A549 treated with RU486 at 1 μM for 4 hours (cell line): ENCODE results near the gene IQCF2. TPM values are rescaled to one million over a fixed set of nuclear protein-coding genes. Genes with fewer than 3 reads are reported as not detected.

Experiments used
- total RNA-seq: library from RNA; stranded (reverse); fragments of 200-300 nt; extraction: Qiagen RNA extraction; gene quantifications from 5 replicates; pipeline ENCODE4 v1.2.3, GENCODE V29; 2022; ENCODE audit warnings: low read depth

Gene IQCF2
- total RNA-seq = not detected in 5 replicates

DNA sequence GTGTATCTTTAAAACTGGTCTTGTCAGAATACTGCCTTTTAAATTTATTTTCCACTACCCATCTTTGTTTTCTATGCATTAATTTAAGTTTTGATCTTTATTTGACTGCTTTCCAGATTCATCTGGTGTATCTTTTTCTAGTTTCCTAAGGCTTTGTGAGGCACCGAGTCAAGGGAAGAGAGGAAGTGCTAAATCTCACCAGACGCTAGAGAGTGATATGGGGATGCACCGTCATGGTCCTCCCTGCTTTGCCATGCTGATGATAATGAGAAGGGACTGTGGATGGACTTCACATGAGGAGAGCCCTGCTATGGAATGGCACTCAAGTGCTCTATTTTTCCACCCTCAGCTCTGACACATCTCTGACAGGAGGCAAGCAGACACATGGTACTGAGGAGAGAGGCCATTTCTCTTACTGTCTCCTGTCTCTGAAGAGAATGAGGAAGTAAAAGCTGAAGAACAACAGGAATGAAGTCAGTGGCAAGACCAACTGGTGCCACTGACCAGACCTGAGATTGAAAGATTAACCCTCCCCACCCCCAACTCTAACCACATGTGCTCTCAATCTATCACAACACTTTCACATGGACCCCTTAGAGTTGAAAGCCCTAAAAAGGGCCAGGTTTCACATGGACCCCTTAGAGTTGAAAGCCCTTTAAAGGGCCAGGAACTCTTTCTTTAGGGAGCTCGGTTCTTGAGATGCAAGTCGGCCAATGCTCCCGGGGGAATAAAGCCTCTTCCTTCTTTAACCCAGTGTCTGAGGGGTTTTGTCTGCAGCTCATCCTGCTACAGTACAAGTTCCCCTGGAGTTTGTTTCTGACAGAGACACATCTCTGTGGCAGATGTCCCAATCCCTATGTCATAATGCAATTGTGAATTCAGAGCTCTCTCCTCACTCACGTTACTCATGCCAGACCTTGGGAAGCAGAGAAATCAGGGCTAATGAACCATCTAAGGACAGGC, at the start of gene IQCF2:
Gene IQCF2, plus strand, starts transcription at position 913 of the 963 bp plus-strand sequence. CDS start 52 bp downstream, outside the sequence.

DNA sequence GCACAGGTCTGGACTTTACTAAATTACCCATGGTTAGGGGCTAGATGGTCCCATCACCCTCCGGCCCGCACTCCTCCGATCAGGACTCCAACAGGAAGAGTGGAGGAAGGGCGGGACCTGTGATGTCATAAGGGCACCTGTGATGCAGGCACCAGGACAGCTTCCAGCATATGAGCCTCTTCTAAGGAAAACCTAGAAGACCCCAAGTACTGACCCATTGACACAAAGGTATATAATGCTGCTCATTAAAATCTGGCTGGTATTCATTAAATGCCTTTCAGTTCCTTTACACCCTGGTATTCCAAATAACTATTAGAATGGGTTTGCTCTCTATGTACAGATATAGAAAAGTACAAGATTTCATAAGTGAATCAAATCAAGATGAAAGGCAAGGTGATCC, 14.1 kb downstream of the IQCF2 start, which contains the start of gene IQCF5:
Gene IQCF5, minus strand, starts transcription at position 101 of the 400 bp plus-strand sequence. Its CDS starts 70 bp downstream, at position 31.

Other genes starting within 250 kb of the IQCF2 start
- 56.4 to 70.3 TPM (median 66.8 TPM) in 5 replicates for gene TEX264, start 190.4 kb upstream of the IQCF2 start, total RNA-seq
- 0.03 to 0.05 TPM in 2 of 5 replicates, not detected in the others for gene GRM2, start 154.5 kb upstream of the IQCF2 start, total RNA-seq
- not detected in 5 replicates for gene IQCF6, start 82.4 kb upstream of the IQCF2 start, total RNA-seq
- not detected in 5 replicates for gene IQCF5, start 14.0 kb downstream of the IQCF2 start, total RNA-seq
- gene IQCF1, start 41.7 kb downstream of the IQCF2 start, total RNA-seq = not detected in 5 replicates
- 36.4 to 52.7 TPM (median 48.3 TPM) in 5 replicates for gene RRP9, start 80.3 kb downstream of the IQCF2 start, total RNA-seq
- gene PARP3, start 80.7 kb downstream of the IQCF2 start, total RNA-seq = 8.5 to 10.2 TPM (median 9.8 TPM) in 5 replicates
- gene GPR62, start 93.8 kb downstream of the IQCF2 start, total RNA-seq = not detected in 5 replicates
- gene PCBP4, start 105.8 kb downstream of the IQCF2 start, total RNA-seq = 9.7 to 14.6 TPM (median 12.6 TPM) in 5 replicates
- gene ABHD14B, start 112.4 kb downstream of the IQCF2 start, total RNA-seq = 22.8 to 35.9 TPM (median 30.6 TPM) in 5 replicates
- 12.1 to 17.2 TPM (median 16.4 TPM) in 5 replicates for gene ABHD14A, start 113.4 kb downstream of the IQCF2 start, total RNA-seq
- 19.4 to 26.7 TPM (median 23.6 TPM) in 5 replicates for gene ACY1, start 121.9 kb downstream of the IQCF2 start, total RNA-seq
- gene RPL29, start 134.3 kb downstream of the IQCF2 start, total RNA-seq = 1,331 to 1,486 TPM (median 1,343 TPM) in 5 replicates
- gene DUSP7, start 195.0 kb downstream of the IQCF2 start, total RNA-seq = 14.0 to 17.9 TPM (median 15.9 TPM) in 5 replicates